GM12873 (cell line): ENCODE measurements around the gene NXPH1.

Source experiments
- CTCF ChIP-seq: IDR thresholded peaks from 2 replicates; pipeline ENCODE4 v1.5.1; 2012; ENCODE audit warnings: low read depth, mild to moderate bottlenecking, moderate library complexity, low read length, control low read depth; ENCODE audit not compliant: insufficient read depth; ENCODE audit errors: missing control alignments

The NXPH1 gene

GRCh38 chr7:8423057-8423456 lies 10.4 kb upstream of the NXPH1 start:
- no peak for TF ChIP-seq CTCF

- TF ChIP-seq CTCF, result no peak
These were observed 8.2 kb upstream of the NXPH1 start for GRCh38 chr7:8425223-8425622.

- TF ChIP-seq CTCF, result no peak
These were observed 2.8 kb upstream of the NXPH1 start for GRCh38 chr7:8430643-8431042.

- no peak for TF ChIP-seq CTCF
These were observed 1.0 kb downstream of the NXPH1 start for GRCh38 chr7:8434290-8435002.

- TF ChIP-seq CTCF, result no peak
These were observed 1.7 kb downstream of the NXPH1 start for GRCh38 chr7:8435095-8435494.

GRCh38 chr7:8435590-8436545 lies 2.5 kb downstream of the NXPH1 start:
- no peak for TF ChIP-seq CTCF

- TF ChIP-seq CTCF, result peak; percentile 96
These were observed 3.6 kb downstream of the NXPH1 start for GRCh38 chr7:8436965-8437364.
